Upper lobe of left lung (tissue), 4 donors: ENCODE results near the gene ZNF12.

Experiments
- POLR2A ChIP-seq, 4 donors: fragments of 450-650 bp; IDR thresholded peaks; one replicate each; pipeline ENCODE4 v1.5.1; 2016 to 2017; ENCODE audit warnings: antibody characterized with exemption in 4 of 4, mild to moderate bottlenecking in 2 of 4
- POLR2AphosphoS5 ChIP-seq, 2 donors: sonication (generic); formaldehyde crosslinking; IDR thresholded peaks; one replicate each; pipeline ENCODE4 v1.5.1; 2017; ENCODE audit warnings: antibody characterized with exemption in 2 of 2

DNA sequence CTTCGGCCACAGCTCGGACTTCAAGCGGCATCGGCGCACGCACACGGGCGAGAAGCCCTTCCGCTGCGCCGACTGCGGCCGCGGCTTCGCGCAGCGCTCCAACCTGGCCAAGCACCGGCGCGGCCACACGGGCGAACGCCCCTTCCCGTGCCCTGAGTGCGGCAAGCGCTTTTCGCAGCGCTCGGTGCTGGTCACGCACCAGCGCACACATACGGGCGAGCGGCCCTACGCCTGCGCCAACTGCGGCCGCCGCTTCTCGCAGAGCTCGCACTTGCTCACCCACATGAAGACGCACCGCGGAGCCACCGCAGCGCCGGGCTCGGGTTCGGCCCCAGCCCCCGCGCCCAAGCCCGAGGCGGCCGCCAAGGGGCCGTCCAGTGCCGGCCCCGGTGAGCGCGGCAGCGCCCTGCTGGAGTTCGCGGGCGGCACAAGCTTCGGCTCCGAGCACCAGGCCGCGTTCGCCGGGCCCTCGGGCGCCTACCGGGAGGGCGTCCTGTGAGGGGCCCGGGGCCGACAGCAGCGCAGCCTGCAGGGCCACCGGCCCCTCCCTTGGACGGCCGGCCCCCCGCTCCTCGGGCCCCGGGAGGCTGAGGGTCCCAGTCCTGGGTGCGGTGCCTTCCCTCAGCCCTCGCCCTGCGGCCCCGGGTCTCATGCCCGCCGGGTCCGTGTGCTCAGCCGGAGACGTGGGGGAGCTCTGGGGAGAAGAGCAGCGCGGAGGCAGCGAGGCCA lies 52.5 kb downstream of the ZNF12 start:
- TF ChIP-seq POLR2AphosphoS5 (IDR thresholded peaks at IDR 0.05) (no peak), POLR2A (IDR thresholded peaks at IDR 0.05) (no peak)
